K562 (cell line): ENCODE results near the gene HIPK1. TPM values are rescaled to one million over a fixed set of nuclear protein-coding genes. Genes with fewer than 3 reads are reported as not detected.

Experiments
- ATAC-seq: fragments of 200-7000 bp; cut with Tn5 transposase; 3 replicates; pipeline ENCODE4 v1.9.1; 2020; ENCODE audit warnings: moderate library complexity
- BruUV-seq: library from RNA; stranded (reverse); fragments of 400-500 nt; replicated peaks from 2 replicates; lab custom pipeline; 2021; lab: Mats Ljungman, UMichigan
- CTCF ChIA-PET: fragments of 300-600 bp; formaldehyde crosslinking; extraction: SDS; loops from one replicate; lab custom pipeline; 2021; ENCODE audit warnings: low intra/inter-chr PET ratio; lab: Yijun Ruan, JAX
- POLR2A ChIA-PET: fragments of 300-600, 350-650 bp; sonication (Branson Sonifier 250); formaldehyde crosslinking; extraction: SDS; loops from one replicate; lab custom pipeline; 2021; ENCODE audit warnings: antibody characterized with exemption, inconsistent platforms; lab: Yijun Ruan, JAX
- DNase-seq, 4 experiments: peaks; one replicate each; pipeline versions ENCODE4 v3.0.0 to v3.0.0-alpha.2; 2011 to 2018; ENCODE audit warnings: low spot score in 3 of 4, mixed read lengths in 3 of 4; ENCODE audit errors: extremely low read depth in 1 of 4
- FAIRE-seq: peaks from 2 replicates; lab custom pipeline; 2011; peaks lifted over from hg19 to GRCh38; lab: Jason Lieb, UNC
- H2AFZ ChIP-seq: 2 replicates; pipeline ENCODE4 v1.6.0; 2011; ENCODE audit warnings: low read depth, low read length, control low read depth, inconsistent platforms
- H3K27ac ChIP-seq: fragments of 200-600 bp; 3 replicates; pipeline ENCODE4 v1.8.0; 2011; ENCODE audit warnings: low read depth, mild to moderate bottlenecking, control low read depth, inconsistent platforms, low read length, moderate library complexity, mixed read lengths; ENCODE audit errors: extremely low read depth
- H3K27me3 ChIP-seq, 2 experiments: fragments of 300-600 bp in 1 of 2; 2 replicates in 1 of 2; 3 replicates in 1 of 2; pipeline versions ENCODE4 v1.6.0 to v1.8.0; 2011; ENCODE audit warnings: inconsistent platforms in 2 of 2, low read length in 2 of 2, mild to moderate bottlenecking in 1 of 2, mixed read lengths in 1 of 2, moderate library complexity in 1 of 2; ENCODE audit not compliant: control insufficient read depth in 2 of 2, insufficient read depth in 2 of 2
- H3K36me3 ChIP-seq: fragments of 300-600 bp; 3 replicates; pipeline ENCODE4 v1.8.0; 2011; ENCODE audit warnings: mild to moderate bottlenecking, low read length, inconsistent platforms; ENCODE audit not compliant: control insufficient read depth, insufficient read depth
- H3K4me1 ChIP-seq, 2 experiments: fragments of 200-600 bp in 1 of 2; replicated peaks in 1 of 2; 2 replicates in 1 of 2; 3 replicates in 1 of 2; pipeline versions ENCODE4 v1.5.1 to v1.8.0; 2011; ENCODE audit warnings: inconsistent platforms in 2 of 2, low read length in 2 of 2, mild to moderate bottlenecking in 1 of 2, mixed read lengths in 1 of 2, moderate library complexity in 1 of 2; ENCODE audit not compliant: control insufficient read depth in 2 of 2, insufficient read depth in 2 of 2
- H3K4me2 ChIP-seq: 2 replicates; pipeline ENCODE4 v1.6.1; 2011; ENCODE audit warnings: low read length, control low read depth, inconsistent platforms, mixed read lengths; ENCODE audit not compliant: insufficient read depth
- H3K4me3 ChIP-seq: fragments of 200-600 bp; sonication (generic), shearing (Covaris generic); 2 replicates; pipeline ENCODE4 v1.5.1; 2016; ENCODE audit warnings: control low read depth, inconsistent platforms
- H3K79me2 ChIP-seq: fragments of 200-600 bp; 3 replicates; pipeline ENCODE4 v1.8.0; 2011; ENCODE audit warnings: low read length, inconsistent platforms; ENCODE audit not compliant: control insufficient read depth, insufficient read depth
- H3K9ac ChIP-seq, 2 experiments: 2 replicates each; pipeline versions ENCODE4 v1.6.0 to v1.6.1; 2011; ENCODE audit warnings: low read depth in 2 of 2, low read length in 2 of 2, control low read depth in 1 of 2, inconsistent platforms in 1 of 2, mild to moderate bottlenecking in 1 of 2, mixed read lengths in 1 of 2; ENCODE audit not compliant: insufficient read depth in 1 of 2
- H3K9me1 ChIP-seq: one replicate; pipeline ENCODE4 v1.6.0; 2011; ENCODE audit warnings: inconsistent platforms, mild to moderate bottlenecking, low read length, moderate library complexity; ENCODE audit not compliant: control insufficient read depth, insufficient read depth
- H3K9me3 ChIP-seq: replicated peaks from 2 replicates; pipeline ENCODE4 v1.5.1; 2011; ENCODE audit warnings: low read depth, low read length, inconsistent platforms; ENCODE audit not compliant: control insufficient read depth, insufficient read depth
- H4K20me1 ChIP-seq: replicated peaks from 2 replicates; pipeline ENCODE4 v1.6.1; 2011; ENCODE audit warnings: low read length, inconsistent platforms, mixed read lengths; ENCODE audit not compliant: control insufficient read depth, insufficient read depth
- ATF3 ChIP-seq, 2 experiments: fragments of 450-650 bp in 1 of 2; sonication (generic) in 1 of 2; formaldehyde crosslinking in 1 of 2; IDR thresholded peaks in 1 of 2; conservative IDR thresholded peaks in 1 of 2; 2 replicates each; pipeline versions ENCODE4 v1.6.1 to v1.8.1; 2016 to 2023; ENCODE audit warnings: mild to moderate bottlenecking in 2 of 2, moderate library complexity in 2 of 2, inconsistent platforms in 1 of 2, missing genetic modification reagents in 1 of 2
- ATF7 ChIP-seq: fragments of 450-650 bp; IDR thresholded peaks from 2 replicates; pipeline ENCODE4 v1.7.1; 2014; ENCODE audit warnings: mild to moderate bottlenecking, moderate library complexity
- CEBPG ChIP-seq, 3 experiments: fragments of 200-800 bp in 1 of 3; sonication (Bioruptor generic) in 1 of 3; sonication (generic) in 1 of 3; formaldehyde crosslinking in 1 of 3; IDR thresholded peaks in 2 of 3; conservative IDR thresholded peaks in 1 of 3; 2 replicates each; pipeline versions ENCODE4 v1.6.1 to v1.8.0; 2016 to 2022; ENCODE audit warnings: missing compliant biosample characterization in 2 of 3, missing genetic modification characterization in 2 of 3, mild to moderate bottlenecking in 1 of 3, missing genetic modification reagents in 1 of 3
- JUNB ChIP-seq: fragments of 450-650 bp; formaldehyde crosslinking; conservative IDR thresholded peaks from 2 replicates; pipeline ENCODE4 v1.4.0; 2020; ENCODE audit warnings: mild to moderate bottlenecking
- MYC ChIP-seq, 2 experiments: fragments of 250-450 bp in 1 of 2; sonication (Bioruptor Pico) in 1 of 2; IDR thresholded peaks; 2 replicates each; pipeline versions ENCODE4 v1.5.1 to v1.6.1; 2012 to 2021; ENCODE audit warnings: low read depth in 2 of 2, borderline replicate concordance in 1 of 2, improper control_type of control experiment in 1 of 2, low read length in 1 of 2, mild to moderate bottlenecking in 1 of 2, moderate library complexity in 1 of 2
- VEZF1 ChIP-seq: fragments of 200-800 bp; sonication (Bioruptor generic); IDR thresholded peaks from 2 replicates; pipeline ENCODE4 v1.6.1; 2017; ENCODE audit warnings: missing genetic modification characterization, missing compliant biosample characterization
- ZNF263 ChIP-seq: sonication (generic); formaldehyde crosslinking; IDR thresholded peaks from 2 replicates; pipeline ENCODE4 v1.8.0; 2022; ENCODE audit warnings: mild to moderate bottlenecking, missing genetic modification reagents, borderline replicate concordance
- ZNF316 ChIP-seq: fragments of 450-650 bp; IDR thresholded peaks from 2 replicates; pipeline ENCODE4 v1.6.1; 2016
- ZNF695 ChIP-seq: fragments of 450-650 bp; formaldehyde crosslinking; IDR thresholded peaks from 2 replicates; pipeline ENCODE4 v1.4.0; 2020; ENCODE audit warnings: mild to moderate bottlenecking, moderate library complexity
- ZNF699 ChIP-seq: fragments of 250-450 bp; sonication (Bioruptor Pico); IDR thresholded peaks from 2 replicates; pipeline ENCODE4 v1.8.0; 2021; ENCODE audit warnings: mild to moderate bottlenecking, moderate library complexity; ENCODE audit not compliant: insufficient replicate concordance
- WGBS: fragments of 100-300 bp; shearing (Covaris generic); methylation state at CpG from one replicate; pipeline ENCODE4 v1.1.6; 2016; ENCODE audit warnings: low coverage, mixed read lengths; ENCODE audit not compliant: insufficient coverage; ENCODE audit errors: missing lambda C conversion rate; 5-methylcytosine and 5-hydroxymethylcytosine counted together
- in situ Hi-C: fragments of 300-500 bp; cut with MboI; formaldehyde crosslinking; loops from 4 replicates; pipeline ENCODE4 v1.15.0; 2018; ENCODE audit warnings: inconsistent platforms, mixed read lengths
- intact Hi-C: fragments of 100-400 bp; cut with micrococcal nuclease; formaldehyde crosslinking; loops from 2 replicates; pipeline ENCODE4 v1.14.2; 2022
- polyA plus RNA-seq, 8 experiments: library from polyadenylated mRNA; depleted of rRNA in 4 of 8; stranded (reverse) in 5 of 8; unstranded in 3 of 8; fragments of >200 nt; fragmentation: Nextera tagmentation in 2 of 8; fragmentation: Illumina TruSeq in 1 of 8; extraction: Ambion mirVana in 2 of 8; extraction: Trizol in 1 of 8; gene quantifications; 2 replicates each; pipeline versions ENCODE4 v1.2.1 to v1.2.3, GENCODE V29; 2011 to 2014; ENCODE audit warnings: inconsistent platforms in 1 of 8, missing spikeins in 1 of 8
- total RNA-seq, 7 experiments: library from RNA; depleted of rRNA in 6 of 7; stranded (reverse); fragments of >200 nt in 6 of 7; fragmentation: Illumina TruSeq in 2 of 7; extraction: Trizol in 2 of 7; gene quantifications; 2 replicates each; pipeline versions ENCODE4 v1.2.1 to v1.2.3, GENCODE V29; 2011 to 2021; ENCODE audit warnings: low replicate concordance in 1 of 7

HIPK1 gene
- total and polyA plus RNA-seq, 9 of the 15 experiments (the other 6 are each of a cell fraction or from before 2014, with no cell fraction given) = 10.0 to 57.9 (median 29.6) TPM

GRCh38 chr1:113950908-113951307 lies 21.8 kb downstream of the HIPK1 start:
- Histone ChIP-seq H3K36me3 (peaks cover 47% of the 10 kb centered on the region), H3K27me3 (no peaks in the 10 kb centered on the region), H2AFZ (no peak overlapping the region), H3K4me2 (no peak overlapping the region), H3K9ac (no peak overlapping the region), H3K79me2 (peaks cover 71% of the 10 kb centered on the region), H3K9me1 (no peaks in the 10 kb centered on the region), H3K9me3 (no peaks in the 10 kb centered on the region), H3K4me1 (peaks cover 11 to 27% of the 10 kb centered on the region in 2 experiments; a peak in 4 of 5 replicates), H3K27ac (no peak overlapping the region), H4K20me1 (no peaks in the 10 kb centered on the region), H3K4me3 (no peak overlapping the region)
- FAIRE-seq (no peak), DNase-seq (no peak), ATAC-seq (no peak)
- BruUV-seq = no TSS peak
- intact Hi-C loops (no loop called here), in situ Hi-C loops (no loop called here)
- ChIA-PET POLR2A (interaction anchor here (2.9 kb wide), 2 partner anchors 11 to 21 kb away, joined by 12 to 16 read pairs; no protein-coding TSS in a partner anchor), CTCF (interaction anchor here (0.5 kb wide), 2 partner anchors 52 to 1751 kb away, joined by 3 to 6 read pairs; no protein-coding TSS in a partner anchor)
- WGBS = 85% methylated on average over 1 of the region's 1 CpG
- TF ChIP-seq MYC (IDR thresholded peaks at IDR 0.05; ENCODE audit: low read depth, low read length) (no peak), MYC (CRISPR knock-in tag; IDR thresholded peaks at IDR 0.05; ENCODE audit: borderline replicate concordance, low read depth) (no peak), ATF3 (IDR thresholded peaks at IDR 0.05) (peak; percentile 82), ATF3 (CRISPR knock-in tag; conservative IDR thresholded peaks at IDR 0.05) (no peak), CEBPG (CRISPR knock-in tag; IDR thresholded peaks at IDR 0.05) (no peak), CEBPG (tag; conservative IDR thresholded peaks at IDR 0.05 in 1 of 2, IDR thresholded peaks at IDR 0.05 in 1 of 2) (0 out of 4 replicates have a peak, but pooled peaks of 1 of the 2 experiments have one; percentile 6), ZNF263 (no peak), ZNF316 (peak; percentile 43), JUNB (0 out of 2 replicates have a peak, but pooled peaks have one; percentile 48), ATF7 (peak; percentile 47; the same call in 1 of the 2 replicates), ZNF699 (no peak), ZNF695 (CRISPR knock-in tag) (no peak), VEZF1 (CRISPR knock-in tag) (no peak)
